SK-N-SH treated with all-trans-retinoic acid at 6 μM for 48 hours (cell line): Measurements from ENCODE around the gene CACNA1C.

Experiments
- PATZ1 ChIP-seq: fragments of 250-450 bp; sonication (Bioruptor Pico); IDR thresholded peaks from 2 replicates; pipeline ENCODE4 v1.8.0; 2020; ENCODE audit warnings: mild to moderate bottlenecking, moderate library complexity, borderline replicate concordance
- ZFP30 ChIP-seq: fragments of 450-650 bp; formaldehyde crosslinking; IDR thresholded peaks from 2 replicates; pipeline ENCODE4 v1.5.0; 2022; ENCODE audit warnings: mild to moderate bottlenecking, moderate library complexity
- ZNF70 ChIP-seq: fragments of 450-650 bp; formaldehyde crosslinking; IDR thresholded peaks from 2 replicates; pipeline ENCODE4 v1.5.0; 2020; ENCODE audit warnings: mild to moderate bottlenecking, moderate library complexity

- TF ChIP-seq ZFP30 (CRISPR knock-in tag), result no peak
- TF ChIP-seq PATZ1, result no peak
- TF ChIP-seq ZNF70 (CRISPR knock-in tag), result no peak
Observed at GRCh38 chr12:2344476-2344875, 291.7 kb downstream of the CACNA1C start.
